Psoas muscle (tissue), 8 donors: ENCODE data around the gene KIAA1217. TPM values are rescaled to one million over a fixed set of nuclear protein-coding genes. Genes with fewer than 3 reads are reported as not detected.

Experiments used
- ATAC-seq, 4 donors: fragments of 200-7000 bp; cut with Tn5 transposase; one replicate each; pipeline ENCODE4 v1.9.1; 2020; ENCODE audit warnings: moderate library complexity in 3 of 4, mild to moderate bottlenecking in 2 of 4
- DNase-seq, 2 donors: peaks; one replicate each; pipeline ENCODE4 v3.0.0-alpha.2; 2020
- H3K27ac ChIP-seq: fragments of 200-600 bp; one replicate; pipeline ENCODE4 v1.8.0; 2022
- H3K27me3 ChIP-seq, 3 donors: fragments of 200-600 bp in 1 of 3; one replicate each; pipeline versions ENCODE4 v1.6.1 to v1.8.0; 2013 to 2022; ENCODE audit warnings: low read length in 2 of 3, mild to moderate bottlenecking in 2 of 3, moderate library complexity in 1 of 3; ENCODE audit not compliant: insufficient read depth in 3 of 3
- H3K36me3 ChIP-seq, 2 donors: fragments of 200-600 bp in 1 of 2; one replicate each; pipeline versions ENCODE4 v1.6.1 to v1.8.0; 2013 to 2022; ENCODE audit warnings: low read depth in 1 of 2, mild to moderate bottlenecking in 1 of 2, moderate library complexity in 1 of 2; ENCODE audit not compliant: insufficient read depth in 1 of 2
- H3K4me1 ChIP-seq: fragments of 200-600 bp; one replicate; pipeline ENCODE4 v1.8.0; 2022
- H3K4me3 ChIP-seq: fragments of 200-600 bp; one replicate; pipeline ENCODE4 v1.8.0; 2022; ENCODE audit warnings: mild to moderate bottlenecking
- H3K9me3 ChIP-seq: fragments of 200-600 bp; one replicate; pipeline ENCODE4 v1.8.0; 2022
- CTCF ChIP-seq: fragments of 200-600 bp; IDR thresholded peaks from one replicate; pipeline ENCODE4 v1.8.0; 2022; ENCODE audit warnings: antibody characterized with exemption
- WGBS, 3 donors: extraction: QIAGEN DNeasy Blood & Tissue Kit; methylation state at CpG; one replicate each; pipeline versions ENCODE4 v1.1.6 to v1.1.7; 2013; 5-methylcytosine and 5-hydroxymethylcytosine counted together
- intact Hi-C, 2 donors: fragments of 100-400 bp; cut with DNase I; formaldehyde crosslinking; loops; one replicate each; pipeline versions ENCODE4 v1.11.0 to v1.14.2; 2022
- polyA plus RNA-seq, 3 donors: library from polyadenylated mRNA; stranded (reverse); fragments of 200-250 nt; gene quantifications; one replicate each; pipeline ENCODE4 v1.2.3, GENCODE V29; 2013
- total RNA-seq, 4 donors: library from RNA; stranded (reverse); fragmentation: NEBNext Ultra II Directional in 2 of 4; extraction: Animal tissue kit (Norgen Biotek cat#: 25700) in 2 of 4; gene quantifications; one replicate each; pipeline versions ENCODE4 v1.2.1 to v1.2.4, GENCODE V29; 2021 to 2023
- donor health status: healthy with polysubstance abuse.
- donor health status: DM: no; HTN: no; CAD: no; lungs with moderate emphysema.
- donor health status: Bipolar disorder and iron deficiency.
- donor health status: healthy.
- donor health status: DM: yes; HTN: yes; CAD: no.
- donor health status: DM: no; HTN: no; CAD: no.
- donor health status: DM: no; HTN: no; CAD: no.
- donor health status: DM: yes; HTN: yes; CAD: no.

KIAA1217 gene
- total and polyA plus RNA-seq, 7 donors: 8.9 to 169 (median 65.9) TPM

- TF ChIP-seq CTCF: peak; percentile 49
- Histone ChIP-seq H3K27me3 (no peaks in the 10 kb centered on the region), H3K27ac (no peak overlapping the region), H3K4me3 (no peak overlapping the region), H3K36me3 (peaks cover 2 to 71% of the 10 kb centered on the region in 2 donors), H3K4me1 (no peaks in the 10 kb centered on the region), H3K9me3 (no peaks in the 10 kb centered on the region)
- intact Hi-C loops: loop anchor here in 1 of 2 donors (5.0 kb wide), 1 partner anchor 286 kb away; no protein-coding TSS in a partner anchor
- ATAC-seq: peak in 3 of 4 donors; percentile 50 to 64 (median 58)
- no peak for DNase-seq
- WGBS, 3 donors: 58 to 71% (median 64%) methylated on average over 12 of the region's 12 CpGs
Measured at GRCh38 chr10:24503461-24504320, 294.8 kb downstream of the KIAA1217 start.

GRCh38 chr10:24505759-24506158 lies 296.8 kb downstream of the KIAA1217 start:
- H3K9me3 ChIP-seq: no peaks in the 10 kb centered on the region
- peaks cover 2 to 92% of the 10 kb centered on the region in 2 donors for H3K36me3 ChIP-seq
- WGBS, 3 donors: 41 to 57% (median 46%) methylated on average over 7 of the region's 7 CpGs
- H3K4me3 ChIP-seq: no peak overlapping the region
- no peak for DNase-seq
- no peak overlapping the region for H3K27ac ChIP-seq
- H3K4me1 ChIP-seq: no peaks in the 10 kb centered on the region
- intact Hi-C loops: no loop called here
- no peak for TF ChIP-seq CTCF
- no peak for ATAC-seq
- no peaks in the 10 kb centered on the region for H3K27me3 ChIP-seq

- no peak overlapping the region for H3K4me3 ChIP-seq
- WGBS, 3 donors: 76 to 82% (median 78%) methylated on average over 9 of the region's 9 CpGs
- intact Hi-C loops: no loop called here
- DNase-seq (no peak), ATAC-seq (no peak)
- H3K4me1 ChIP-seq: peaks cover 8% of the 10 kb centered on the region
- no peaks in the 10 kb centered on the region for H3K9me3 ChIP-seq
- TF ChIP-seq CTCF: peak; percentile 19
- H3K27ac ChIP-seq: no peak overlapping the region
- no peaks in the 10 kb centered on the region for H3K27me3 ChIP-seq
- peaks cover 0 to 83% of the 10 kb centered on the region in 2 donors for H3K36me3 ChIP-seq
Measured at GRCh38 chr10:24513155-24513554, 304.2 kb downstream of the KIAA1217 start.

- H3K27ac ChIP-seq: no peak overlapping the region
- no peaks in the 10 kb centered on the region for H3K27me3 ChIP-seq
- H3K4me3 ChIP-seq: no peak overlapping the region
- H3K9me3 ChIP-seq: no peaks in the 10 kb centered on the region
- H3K36me3 ChIP-seq: peaks cover 0 to 68% of the 10 kb centered on the region in 2 donors
- WGBS, 3 donors: 93% methylated on average over 2 of the region's 2 CpGs
- intact Hi-C loops: loop anchor here (5.0 kb wide), 3 partner anchors 133 to 523 kb away; no protein-coding TSS in a partner anchor
- no peak for TF ChIP-seq CTCF
- DNase-seq (no peak), ATAC-seq (no peak)
- peaks cover 16% of the 10 kb centered on the region for H3K4me1 ChIP-seq
Measured at GRCh38 chr10:24515481-24515880, 306.5 kb downstream of the KIAA1217 start.
